PC-9 (cell line): Measurements from ENCODE around the gene CAMTA1. TPM values are rescaled to one million over a fixed set of nuclear protein-coding genes. Genes with fewer than 3 reads are reported as not detected.

ENCODE experiments used
- BruUV-seq: library from RNA; stranded (reverse); fragments of 400-500 nt; replicated peaks from 2 replicates; lab custom pipeline; 2021; lab: Mats Ljungman, UMichigan
- CTCF ChIA-PET: fragments of 300-600 bp; sonication (Branson Sonifier 250); formaldehyde crosslinking; loops from one replicate; lab custom pipeline; 2022; ENCODE audit warnings: antibody characterized with exemption; lab: Charles Lee
- POLR2A ChIA-PET: fragments of 300-600 bp; sonication (Branson Sonifier 250); formaldehyde crosslinking; loops from one replicate; lab custom pipeline; 2022; ENCODE audit warnings: antibody characterized with exemption; ENCODE audit not compliant: unreplicated experiment; lab: Charles Lee
- DNase-seq, 2 experiments: peaks; one replicate each; pipeline versions ENCODE4 v3.0.0 to v3.0.0-alpha.2; 2015 to 2022; ENCODE audit warnings: mixed read lengths in 1 of 2
- H2AFZ ChIP-seq: fragments of 200-600 bp; sonication (generic); 2 replicates; pipeline ENCODE4 v1.8.1; 2017; ENCODE audit warnings: antibody characterized with exemption
- H3F3A ChIP-seq: fragments of 200-600 bp; sonication (generic); 2 replicates; pipeline ENCODE4 v1.8.1; 2017; ENCODE audit warnings: antibody characterized with exemption, mild to moderate bottlenecking, low read depth; ENCODE audit not compliant: insufficient read depth
- H3K27ac ChIP-seq: fragments of 200-600 bp; sonication (generic); 2 replicates; pipeline ENCODE4 v1.6.1; 2016; ENCODE audit warnings: mixed run types
- H3K27me3 ChIP-seq: fragments of 200-600 bp; sonication (generic); 2 replicates; pipeline ENCODE4 v1.6.1; 2016; ENCODE audit warnings: low read depth, mixed run types; ENCODE audit not compliant: insufficient read depth
- H3K36me3 ChIP-seq: fragments of 200-600 bp; sonication (generic); 2 replicates; pipeline ENCODE4 v1.6.1; 2016; ENCODE audit warnings: low read depth, mixed run types
- H3K4me1 ChIP-seq: fragments of 200-600 bp; sonication (generic); replicated peaks from 2 replicates; pipeline ENCODE4 v1.6.1; 2016; ENCODE audit warnings: mixed run types; ENCODE audit not compliant: insufficient read depth
- H3K4me2 ChIP-seq: fragments of 200-600 bp; sonication (generic); 2 replicates; pipeline ENCODE4 v1.6.1; 2017; ENCODE audit warnings: mixed run types
- H3K4me3 ChIP-seq: fragments of 200-600 bp; sonication (generic); 2 replicates; pipeline ENCODE4 v1.6.1; 2016; ENCODE audit warnings: mixed run types
- H3K79me2 ChIP-seq: fragments of 200-600 bp; sonication (generic); 2 replicates; pipeline ENCODE4 v1.6.1; 2017; ENCODE audit warnings: low read depth, mixed run types
- H3K9me2 ChIP-seq: fragments of 200-600 bp; sonication (generic); 2 replicates; pipeline ENCODE4 v1.8.1; 2017; ENCODE audit warnings: mild to moderate bottlenecking; ENCODE audit not compliant: insufficient read depth
- H3K9me3 ChIP-seq: fragments of 200-600 bp; sonication (generic); 2 replicates; pipeline ENCODE4 v1.8.1; 2016; ENCODE audit warnings: low read depth; ENCODE audit not compliant: insufficient read depth
- H4K20me1 ChIP-seq: fragments of 200-600 bp; sonication (generic); 2 replicates; pipeline ENCODE4 v1.8.1; 2017; ENCODE audit not compliant: insufficient read depth
- EZH2 ChIP-seq: fragments of 200-600 bp; sonication (generic); IDR thresholded peaks from 2 replicates; pipeline ENCODE4 v1.8.0; 2017; ENCODE audit warnings: antibody characterized with exemption, low read depth
- intact Hi-C: fragments of 100-400 bp; cut with micrococcal nuclease; formaldehyde crosslinking; loops from one replicate; pipeline ENCODE4 v1.10.0; 2022; ENCODE audit not compliant: unreplicated experiment
- total RNA-seq: library from RNA; stranded (reverse); gene quantifications from 2 replicates; pipeline ENCODE4 v1.2.3, GENCODE V29; 2021
- TF ChIP-seq, protein P1 (sequence below): fragments of 200-600 bp; sonication (generic); conservative IDR thresholded peaks from 2 replicates; pipeline ENCODE4 v1.6.1; 2017; ENCODE audit warnings: mixed run types, antibody characterized with exemption, mild to moderate bottlenecking, moderate library complexity

CAMTA1 gene
- total RNA-seq, 1 experiment from 2014 or later = 72.3 TPM

- H3K4me1 ChIP-seq = no peaks in the 10 kb centered on the region
These were observed 35.6 kb downstream of the CAMTA1 start for GRCh38 chr1:6820899-6821298.

GRCh38 chr1:6822530-6823359 is 37.5 kb downstream of the CAMTA1 start:
- no peak for DNase-seq
- no peaks in the 10 kb centered on the region for H4K20me1 ChIP-seq
- H2AFZ ChIP-seq = no peak overlapping the region
- H3F3A ChIP-seq = no peaks in the 10 kb centered on the region
- no peaks in the 10 kb centered on the region for H3K4me1 ChIP-seq
- CTCF ChIA-PET = no interaction called here
- H3K27ac ChIP-seq = no peak overlapping the region
- no peaks in the 10 kb centered on the region for H3K36me3 ChIP-seq
- no peaks in the 10 kb centered on the region for H3K9me2 ChIP-seq
- H3K4me3 ChIP-seq = no peak overlapping the region
- H3K9me3 ChIP-seq = no peaks in the 10 kb centered on the region
- no TSS peak for BruUV-seq
- no peaks in the 10 kb centered on the region for H3K79me2 ChIP-seq
- POLR2A ChIA-PET = no interaction called here
- no peak overlapping the region for H3K4me2 ChIP-seq
- intact Hi-C loops = no loop called here
- TF ChIP-seq, protein P1, sequence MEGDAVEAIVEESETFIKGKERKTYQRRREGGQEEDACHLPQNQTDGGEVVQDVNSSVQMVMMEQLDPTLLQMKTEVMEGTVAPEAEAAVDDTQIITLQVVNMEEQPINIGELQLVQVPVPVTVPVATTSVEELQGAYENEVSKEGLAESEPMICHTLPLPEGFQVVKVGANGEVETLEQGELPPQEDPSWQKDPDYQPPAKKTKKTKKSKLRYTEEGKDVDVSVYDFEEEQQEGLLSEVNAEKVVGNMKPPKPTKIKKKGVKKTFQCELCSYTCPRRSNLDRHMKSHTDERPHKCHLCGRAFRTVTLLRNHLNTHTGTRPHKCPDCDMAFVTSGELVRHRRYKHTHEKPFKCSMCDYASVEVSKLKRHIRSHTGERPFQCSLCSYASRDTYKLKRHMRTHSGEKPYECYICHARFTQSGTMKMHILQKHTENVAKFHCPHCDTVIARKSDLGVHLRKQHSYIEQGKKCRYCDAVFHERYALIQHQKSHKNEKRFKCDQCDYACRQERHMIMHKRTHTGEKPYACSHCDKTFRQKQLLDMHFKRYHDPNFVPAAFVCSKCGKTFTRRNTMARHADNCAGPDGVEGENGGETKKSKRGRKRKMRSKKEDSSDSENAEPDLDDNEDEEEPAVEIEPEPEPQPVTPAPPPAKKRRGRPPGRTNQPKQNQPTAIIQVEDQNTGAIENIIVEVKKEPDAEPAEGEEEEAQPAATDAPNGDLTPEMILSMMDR = no peak
- no peak for TF ChIP-seq EZH2
- H3K27me3 ChIP-seq = no peaks in the 10 kb centered on the region

More at GRCh38 chr1:6820899-6821298, 35.6 kb downstream of the CAMTA1 start:
- ChIA-PET POLR2A (no interaction called here), CTCF (no interaction called here)
- no peak overlapping the region for H3K4me3 ChIP-seq
- intact Hi-C loops = no loop called here
- no peak for TF ChIP-seq EZH2
- TF ChIP-seq, protein P1 = no peak
- H3K27ac ChIP-seq = no peak overlapping the region
- no peaks in the 10 kb centered on the region for H3K36me3 ChIP-seq
- no peaks in the 10 kb centered on the region for H3K9me2 ChIP-seq
- no peaks in the 10 kb centered on the region for H3K79me2 ChIP-seq
- no peaks in the 10 kb centered on the region for H3F3A ChIP-seq
- no peak overlapping the region for H2AFZ ChIP-seq
- BruUV-seq = no TSS peak
- no peak for DNase-seq
- H3K4me2 ChIP-seq = no peak overlapping the region
- H3K9me3 ChIP-seq = no peaks in the 10 kb centered on the region
- H3K27me3 ChIP-seq = no peaks in the 10 kb centered on the region
- H4K20me1 ChIP-seq = peaks cover 4% of the 10 kb centered on the region; the same call in 1 of the 2 replicates

GRCh38 chr1:6823793-6824192 is 38.5 kb downstream of the CAMTA1 start:
- Histone ChIP-seq H3K27me3 (no peaks in the 10 kb centered on the region), H3K4me3 (no peak overlapping the region), H3K27ac (no peak overlapping the region), H4K20me1 (no peaks in the 10 kb centered on the region), H3K4me1 (no peaks in the 10 kb centered on the region), H3K9me2 (no peaks in the 10 kb centered on the region), H3K4me2 (no peak overlapping the region), H3K36me3 (no peaks in the 10 kb centered on the region), H3K79me2 (no peaks in the 10 kb centered on the region), H3F3A (no peaks in the 10 kb centered on the region), H2AFZ (no peak overlapping the region), H3K9me3 (no peaks in the 10 kb centered on the region)
- BruUV-seq = no TSS peak
- ChIA-PET POLR2A (no interaction called here), CTCF (no interaction called here)
- intact Hi-C loops = no loop called here
- TF ChIP-seq, protein P1 = no peak
- TF ChIP-seq EZH2 = no peak
- no peak for DNase-seq
